K562 (cell line): ENCODE data around the gene CEMIP. TPM values are rescaled to one million over a fixed set of nuclear protein-coding genes. Genes with fewer than 3 reads are reported as not detected.

Experiments
- ATAC-seq: fragments of 200-7000 bp; cut with Tn5 transposase; 3 replicates; pipeline ENCODE4 v1.9.1; 2020; ENCODE audit warnings: moderate library complexity
- BruUV-seq: library from RNA; stranded (reverse); fragments of 400-500 nt; replicated peaks from 2 replicates; lab custom pipeline; 2021; lab: Mats Ljungman, UMichigan
- CTCF ChIA-PET: fragments of 300-600 bp; formaldehyde crosslinking; extraction: SDS; loops from one replicate; lab custom pipeline; 2021; ENCODE audit warnings: low intra/inter-chr PET ratio; lab: Yijun Ruan, JAX
- POLR2A ChIA-PET: fragments of 300-600, 350-650 bp; sonication (Branson Sonifier 250); formaldehyde crosslinking; extraction: SDS; loops from one replicate; lab custom pipeline; 2021; ENCODE audit warnings: antibody characterized with exemption, inconsistent platforms; lab: Yijun Ruan, JAX
- DNase-seq, 4 experiments: peaks; one replicate each; pipeline versions ENCODE4 v3.0.0 to v3.0.0-alpha.2; 2011 to 2018; ENCODE audit warnings: low spot score in 3 of 4, mixed read lengths in 3 of 4; ENCODE audit errors: extremely low read depth in 1 of 4
- FAIRE-seq: peaks from 2 replicates; lab custom pipeline; 2011; peaks lifted over from hg19 to GRCh38; lab: Jason Lieb, UNC
- H2AFZ ChIP-seq: 2 replicates; pipeline ENCODE4 v1.6.0; 2011; ENCODE audit warnings: low read depth, low read length, control low read depth, inconsistent platforms
- H3K27ac ChIP-seq: fragments of 200-600 bp; 3 replicates; pipeline ENCODE4 v1.8.0; 2011; ENCODE audit warnings: low read depth, mild to moderate bottlenecking, control low read depth, inconsistent platforms, low read length, moderate library complexity, mixed read lengths; ENCODE audit errors: extremely low read depth
- H3K27me3 ChIP-seq, 2 experiments: fragments of 300-600 bp in 1 of 2; 2 replicates in 1 of 2; 3 replicates in 1 of 2; pipeline versions ENCODE4 v1.6.0 to v1.8.0; 2011; ENCODE audit warnings: inconsistent platforms in 2 of 2, low read length in 2 of 2, mild to moderate bottlenecking in 1 of 2, mixed read lengths in 1 of 2, moderate library complexity in 1 of 2; ENCODE audit not compliant: control insufficient read depth in 2 of 2, insufficient read depth in 2 of 2
- H3K36me3 ChIP-seq: fragments of 300-600 bp; 3 replicates; pipeline ENCODE4 v1.8.0; 2011; ENCODE audit warnings: mild to moderate bottlenecking, low read length, inconsistent platforms; ENCODE audit not compliant: control insufficient read depth, insufficient read depth
- H3K4me1 ChIP-seq, 2 experiments: fragments of 200-600 bp in 1 of 2; replicated peaks in 1 of 2; 2 replicates in 1 of 2; 3 replicates in 1 of 2; pipeline versions ENCODE4 v1.5.1 to v1.8.0; 2011; ENCODE audit warnings: inconsistent platforms in 2 of 2, low read length in 2 of 2, mild to moderate bottlenecking in 1 of 2, mixed read lengths in 1 of 2, moderate library complexity in 1 of 2; ENCODE audit not compliant: control insufficient read depth in 2 of 2, insufficient read depth in 2 of 2
- H3K4me2 ChIP-seq: 2 replicates; pipeline ENCODE4 v1.6.1; 2011; ENCODE audit warnings: low read length, control low read depth, inconsistent platforms, mixed read lengths; ENCODE audit not compliant: insufficient read depth
- H3K4me3 ChIP-seq: fragments of 200-600 bp; sonication (generic), shearing (Covaris generic); 2 replicates; pipeline ENCODE4 v1.5.1; 2016; ENCODE audit warnings: control low read depth, inconsistent platforms
- H3K79me2 ChIP-seq: fragments of 200-600 bp; 3 replicates; pipeline ENCODE4 v1.8.0; 2011; ENCODE audit warnings: low read length, inconsistent platforms; ENCODE audit not compliant: control insufficient read depth, insufficient read depth
- H3K9ac ChIP-seq, 2 experiments: 2 replicates each; pipeline versions ENCODE4 v1.6.0 to v1.6.1; 2011; ENCODE audit warnings: low read depth in 2 of 2, low read length in 2 of 2, control low read depth in 1 of 2, inconsistent platforms in 1 of 2, mild to moderate bottlenecking in 1 of 2, mixed read lengths in 1 of 2; ENCODE audit not compliant: insufficient read depth in 1 of 2
- H3K9me1 ChIP-seq: one replicate; pipeline ENCODE4 v1.6.0; 2011; ENCODE audit warnings: inconsistent platforms, mild to moderate bottlenecking, low read length, moderate library complexity; ENCODE audit not compliant: control insufficient read depth, insufficient read depth
- H3K9me3 ChIP-seq: replicated peaks from 2 replicates; pipeline ENCODE4 v1.5.1; 2011; ENCODE audit warnings: low read depth, low read length, inconsistent platforms; ENCODE audit not compliant: control insufficient read depth, insufficient read depth
- H4K20me1 ChIP-seq: replicated peaks from 2 replicates; pipeline ENCODE4 v1.6.1; 2011; ENCODE audit warnings: low read length, inconsistent platforms, mixed read lengths; ENCODE audit not compliant: control insufficient read depth, insufficient read depth
- CBFA2T2 ChIP-seq: fragments of 450-650 bp; conservative IDR thresholded peaks from 2 replicates; pipeline ENCODE4 v1.6.1; 2017; ENCODE audit warnings: mild to moderate bottlenecking
- E2F1 ChIP-seq: sonication (generic); formaldehyde crosslinking; IDR thresholded peaks from 2 replicates; pipeline ENCODE4 v1.8.1; 2023; ENCODE audit warnings: mild to moderate bottlenecking, missing genetic modification reagents, moderate library complexity
- RB1 ChIP-seq: fragments of 450-650 bp; IDR thresholded peaks from 2 replicates; pipeline ENCODE4 v1.6.1; 2017; ENCODE audit warnings: low read depth, mild to moderate bottlenecking
- RBM17 ChIP-seq: fragments of 200-400 bp; formaldehyde crosslinking; IDR thresholded peaks from 2 replicates; pipeline ENCODE4 v1.6.1; 2017; ENCODE audit warnings: low read depth, mild to moderate bottlenecking, low read length, borderline replicate concordance
- SREBF1 ChIP-seq: fragments of 150-350 bp; IDR thresholded peaks from 2 replicates; pipeline ENCODE4 v1.6.1; 2014; ENCODE audit warnings: antibody characterized with exemption, low read depth, low read length, borderline replicate concordance
- ZNF263 ChIP-seq: sonication (generic); formaldehyde crosslinking; IDR thresholded peaks from 2 replicates; pipeline ENCODE4 v1.8.0; 2022; ENCODE audit warnings: mild to moderate bottlenecking, missing genetic modification reagents, borderline replicate concordance
- WGBS: fragments of 100-300 bp; shearing (Covaris generic); methylation state at CpG from one replicate; pipeline ENCODE4 v1.1.6; 2016; ENCODE audit warnings: low coverage, mixed read lengths; ENCODE audit not compliant: insufficient coverage; ENCODE audit errors: missing lambda C conversion rate; 5-methylcytosine and 5-hydroxymethylcytosine counted together
- in situ Hi-C: fragments of 300-500 bp; cut with MboI; formaldehyde crosslinking; loops from 4 replicates; pipeline ENCODE4 v1.15.0; 2018; ENCODE audit warnings: inconsistent platforms, mixed read lengths
- intact Hi-C: fragments of 100-400 bp; cut with micrococcal nuclease; formaldehyde crosslinking; loops from 2 replicates; pipeline ENCODE4 v1.14.2; 2022
- polyA plus RNA-seq, 8 experiments: library from polyadenylated mRNA; depleted of rRNA in 4 of 8; stranded (reverse) in 5 of 8; unstranded in 3 of 8; fragments of >200 nt; fragmentation: Nextera tagmentation in 2 of 8; fragmentation: Illumina TruSeq in 1 of 8; extraction: Ambion mirVana in 2 of 8; extraction: Trizol in 1 of 8; gene quantifications; 2 replicates each; pipeline versions ENCODE4 v1.2.1 to v1.2.3, GENCODE V29; 2011 to 2014; ENCODE audit warnings: inconsistent platforms in 1 of 8, missing spikeins in 1 of 8
- total RNA-seq, 7 experiments: library from RNA; depleted of rRNA in 6 of 7; stranded (reverse); fragments of >200 nt in 6 of 7; fragmentation: Illumina TruSeq in 2 of 7; extraction: Trizol in 2 of 7; gene quantifications; 2 replicates each; pipeline versions ENCODE4 v1.2.1 to v1.2.3, GENCODE V29; 2011 to 2021; ENCODE audit warnings: low replicate concordance in 1 of 7
- TF ChIP-seq, protein P1 (sequence below): IDR thresholded peaks from 2 replicates; pipeline ENCODE4 v1.6.1; 2012; ENCODE audit warnings: low read depth, low read length, improper control_type of control experiment, borderline replicate concordance

CEMIP gene
- total and polyA plus RNA-seq, 9 of the 15 experiments (the other 6 are each of a cell fraction or from before 2014, with no cell fraction given): 0.33 TPM; not detected in 8

DNA sequence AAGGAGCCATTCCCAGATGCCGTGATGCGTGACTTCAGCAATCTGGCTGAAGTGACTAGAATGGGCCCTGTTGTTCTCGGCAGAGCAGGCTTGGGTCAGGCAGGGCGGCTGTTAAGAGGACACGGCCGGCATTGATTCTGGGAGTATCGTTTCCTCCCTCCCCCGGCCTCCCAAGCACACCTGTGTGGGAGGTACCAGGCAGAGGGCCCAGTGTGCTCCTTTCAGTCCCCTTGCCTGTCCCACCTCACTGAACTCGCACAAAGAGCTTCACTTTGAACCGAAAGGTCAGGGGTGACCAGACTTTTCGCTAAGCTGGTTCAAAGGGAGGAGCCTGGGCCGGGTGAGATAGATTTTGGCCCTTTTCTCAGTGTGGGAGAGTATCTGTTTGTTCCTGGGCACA is 92.7 kb downstream of the CEMIP start:
- Histone ChIP-seq H3K27ac (no peak overlapping the region), H4K20me1 (no peaks in the 10 kb centered on the region), H3K79me2 (no peaks in the 10 kb centered on the region), H3K4me3 (no peak overlapping the region), H3K4me2 (no peak overlapping the region), H3K9me1 (no peaks in the 10 kb centered on the region), H3K9me3 (no peaks in the 10 kb centered on the region), H3K36me3 (no peaks in the 10 kb centered on the region), H2AFZ (no peak overlapping the region), H3K4me1 (no peaks in the 10 kb centered on the region), H3K9ac (no peak overlapping the region), H3K27me3 (peaks cover 17 to 50% of the 10 kb centered on the region in 2 experiments; a peak in 4 of 5 replicates)
- ATAC-seq: no peak
- intact Hi-C loops (no loop called here), in situ Hi-C loops (no loop called here)
- FAIRE-seq: no peak
- ChIA-PET CTCF (no interaction called here), POLR2A (interaction anchor here (1.7 kb wide), 1 partner anchor 10 kb away, joined by 5 read pairs; no protein-coding TSS in a partner anchor)
- TF ChIP-seq, protein P1, sequence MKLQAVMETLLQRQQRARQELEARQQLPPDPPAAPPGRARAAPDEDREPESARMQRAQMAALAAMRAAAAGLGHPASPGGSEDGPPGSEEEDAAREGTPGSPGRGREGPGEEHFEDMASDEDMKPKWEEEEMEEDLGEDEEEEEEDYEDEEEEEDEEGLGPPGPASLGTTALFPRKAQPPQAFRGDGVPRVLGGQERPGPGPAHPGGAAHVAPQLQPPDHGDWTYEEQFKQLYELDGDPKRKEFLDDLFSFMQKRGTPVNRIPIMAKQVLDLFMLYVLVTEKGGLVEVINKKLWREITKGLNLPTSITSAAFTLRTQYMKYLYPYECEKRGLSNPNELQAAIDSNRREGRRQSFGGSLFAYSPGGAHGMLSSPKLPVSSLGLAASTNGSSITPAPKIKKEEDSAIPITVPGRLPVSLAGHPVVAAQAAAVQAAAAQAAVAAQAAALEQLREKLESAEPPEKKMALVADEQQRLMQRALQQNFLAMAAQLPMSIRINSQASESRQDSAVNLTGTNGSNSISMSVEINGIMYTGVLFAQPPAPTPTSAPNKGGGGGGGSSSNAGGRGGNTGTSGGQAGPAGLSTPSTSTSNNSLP: no peak
- TF ChIP-seq E2F1 (no peak), RB1 (no peak), ZNF263 (CRISPR knock-in tag) (no peak), CBFA2T2 (no peak), RBM17 (no peak), SREBF1 (no peak)
- WGBS: 1% methylated on average over 12 of the region's 12 CpGs
- no TSS peak for BruUV-seq
- DNase-seq: no peak
